Vagina (tissue), 2 donors: ENCODE results near the gene SCFD2. TPM values are rescaled to one million over a fixed set of nuclear protein-coding genes. Genes with fewer than 3 reads are reported as not detected.

ENCODE experiments used
- DNase-seq, 2 donors: peaks; one replicate each; pipeline ENCODE4 v3.0.0-alpha.2; 2017; ENCODE audit errors: extremely low spot score in 2 of 2
- H3K27ac ChIP-seq: fragments of 200-600 bp; sonication (generic); one replicate; pipeline ENCODE4 v1.5.1; 2019
- H3K27me3 ChIP-seq: fragments of 200-600 bp; sonication (generic); one replicate; pipeline ENCODE4 v1.5.1; 2019
- H3K36me3 ChIP-seq, 2 donors: fragments of 200-600 bp; sonication (generic); one replicate each; pipeline ENCODE4 v1.5.1; 2017 to 2019
- H3K4me1 ChIP-seq: fragments of 200-600 bp; sonication (generic); one replicate; pipeline ENCODE4 v1.5.1; 2019
- H3K4me3 ChIP-seq, 2 donors: fragments of 200-600 bp; sonication (generic); 1 replicate in 1 of 2; 2 replicates in 1 of 2; pipeline ENCODE4 v1.5.1; 2016 to 2019
- H3K9me3 ChIP-seq: fragments of 200-600 bp; sonication (generic); one replicate; pipeline ENCODE4 v1.5.1; 2019
- POLR2A ChIP-seq, 2 donors: fragments of 450-650 bp; IDR thresholded peaks; one replicate each; pipeline ENCODE4 v1.6.1; 2017; ENCODE audit warnings: antibody characterized with exemption in 2 of 2, mild to moderate bottlenecking in 2 of 2, moderate library complexity in 2 of 2
- POLR2AphosphoS5 ChIP-seq, 2 donors: sonication (generic); formaldehyde crosslinking; IDR thresholded peaks; one replicate each; pipeline ENCODE4 v1.9.0; 2017; ENCODE audit warnings: antibody characterized with exemption in 2 of 2, mild to moderate bottlenecking in 2 of 2, low read depth in 1 of 2; ENCODE audit not compliant: insufficient read depth in 1 of 2
- intact Hi-C: fragments of 100-400 bp; cut with DNase I; formaldehyde crosslinking; loops from one replicate; pipeline ENCODE4 v1.15.1; 2023
- total RNA-seq: library from RNA; depleted of rRNA; stranded (reverse); fragments of >200 nt; gene quantifications from one replicate; pipeline ENCODE4 v1.2.3, GENCODE V29; 2016
- TF ChIP-seq, protein P1 (sequence below), 3 experiments: fragments of 450-650 bp in 2 of 3; fragments of 200-600 bp in 1 of 3; sonication (generic) in 1 of 3; IDR thresholded peaks; one replicate each; pipeline ENCODE4 v1.5.1; 2017 to 2019; ENCODE audit warnings: antibody characterized with exemption in 3 of 3, mild to moderate bottlenecking in 2 of 3, moderate library complexity in 2 of 3

SCFD2 gene
- total RNA-seq, 1 donor from 2014 or later, result 33.1 TPM

DNA sequence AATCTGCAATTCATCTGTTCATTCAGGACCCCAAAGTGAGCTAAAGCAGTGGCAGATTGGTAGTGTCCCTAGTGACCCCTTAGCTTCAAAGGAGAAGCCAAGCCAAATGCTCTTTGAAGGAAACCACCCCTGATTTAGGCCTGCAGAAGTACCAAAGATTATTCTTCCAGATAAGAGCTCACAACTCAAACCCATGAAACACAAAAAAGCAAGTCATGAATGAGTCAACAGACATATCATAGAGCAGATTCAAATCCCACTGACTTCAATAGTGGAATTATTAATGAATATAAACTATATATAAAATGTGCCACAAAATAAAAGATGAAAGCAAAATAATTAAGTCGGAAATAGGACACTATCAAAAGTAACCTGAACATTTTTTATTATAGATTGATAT is 197.6 kb downstream of the SCFD2 start:
- no peak for TF ChIP-seq POLR2AphosphoS5 (IDR thresholded peaks at IDR 0.05; ENCODE audit: insufficient read depth in 1 of 2, low read depth in 1 of 2)
- TF ChIP-seq POLR2A (IDR thresholded peaks at IDR 0.05), result no peak
- TF ChIP-seq, protein P1, sequence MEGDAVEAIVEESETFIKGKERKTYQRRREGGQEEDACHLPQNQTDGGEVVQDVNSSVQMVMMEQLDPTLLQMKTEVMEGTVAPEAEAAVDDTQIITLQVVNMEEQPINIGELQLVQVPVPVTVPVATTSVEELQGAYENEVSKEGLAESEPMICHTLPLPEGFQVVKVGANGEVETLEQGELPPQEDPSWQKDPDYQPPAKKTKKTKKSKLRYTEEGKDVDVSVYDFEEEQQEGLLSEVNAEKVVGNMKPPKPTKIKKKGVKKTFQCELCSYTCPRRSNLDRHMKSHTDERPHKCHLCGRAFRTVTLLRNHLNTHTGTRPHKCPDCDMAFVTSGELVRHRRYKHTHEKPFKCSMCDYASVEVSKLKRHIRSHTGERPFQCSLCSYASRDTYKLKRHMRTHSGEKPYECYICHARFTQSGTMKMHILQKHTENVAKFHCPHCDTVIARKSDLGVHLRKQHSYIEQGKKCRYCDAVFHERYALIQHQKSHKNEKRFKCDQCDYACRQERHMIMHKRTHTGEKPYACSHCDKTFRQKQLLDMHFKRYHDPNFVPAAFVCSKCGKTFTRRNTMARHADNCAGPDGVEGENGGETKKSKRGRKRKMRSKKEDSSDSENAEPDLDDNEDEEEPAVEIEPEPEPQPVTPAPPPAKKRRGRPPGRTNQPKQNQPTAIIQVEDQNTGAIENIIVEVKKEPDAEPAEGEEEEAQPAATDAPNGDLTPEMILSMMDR (IDR thresholded peaks at IDR 0.05), result no peak
- H3K36me3 ChIP-seq, result no peaks in the 10 kb centered on the region
- H3K4me1 ChIP-seq, result no peaks in the 10 kb centered on the region
- H3K27me3 ChIP-seq, result no peaks in the 10 kb centered on the region
- no peak overlapping the region for H3K27ac ChIP-seq
- DNase-seq, result no peak
- H3K4me3 ChIP-seq, result no peak overlapping the region
- intact Hi-C loops, result no loop called here
- no peaks in the 10 kb centered on the region for H3K9me3 ChIP-seq

DNA sequence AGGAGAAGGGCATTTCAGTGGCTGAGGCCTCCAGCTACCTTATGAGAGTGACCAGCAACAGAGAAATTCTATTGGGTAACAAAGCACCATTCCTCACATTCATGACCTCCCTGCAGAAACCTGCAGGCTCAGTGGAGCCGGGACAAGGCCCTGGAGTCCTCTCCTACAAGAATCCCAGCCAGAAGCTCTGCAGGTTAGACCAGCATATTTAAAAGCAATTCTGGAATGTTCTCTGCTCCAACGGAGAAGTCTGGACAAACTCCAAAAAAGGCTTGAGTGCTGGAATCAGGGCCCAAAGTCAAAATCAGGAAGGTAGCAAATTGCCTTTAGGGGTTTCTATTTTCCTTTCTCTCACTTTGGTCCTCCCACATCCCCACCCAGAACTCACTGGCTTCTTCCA is 202.9 kb downstream of the SCFD2 start:
- no peaks in the 10 kb centered on the region for H3K27me3 ChIP-seq
- no peaks in the 10 kb centered on the region for H3K9me3 ChIP-seq
- TF ChIP-seq, protein P1 (IDR thresholded peaks at IDR 0.05), result no peak
- no peak for TF ChIP-seq POLR2AphosphoS5 (IDR thresholded peaks at IDR 0.05; ENCODE audit: insufficient read depth in 1 of 2, low read depth in 1 of 2)
- TF ChIP-seq POLR2A (IDR thresholded peaks at IDR 0.05), result no peak
- no peaks in the 10 kb centered on the region for H3K36me3 ChIP-seq
- H3K27ac ChIP-seq, result no peak overlapping the region
- H3K4me3 ChIP-seq, result no peak overlapping the region
- H3K4me1 ChIP-seq, result no peaks in the 10 kb centered on the region
- intact Hi-C loops, result no loop called here
- DNase-seq, result no peak

DNA sequence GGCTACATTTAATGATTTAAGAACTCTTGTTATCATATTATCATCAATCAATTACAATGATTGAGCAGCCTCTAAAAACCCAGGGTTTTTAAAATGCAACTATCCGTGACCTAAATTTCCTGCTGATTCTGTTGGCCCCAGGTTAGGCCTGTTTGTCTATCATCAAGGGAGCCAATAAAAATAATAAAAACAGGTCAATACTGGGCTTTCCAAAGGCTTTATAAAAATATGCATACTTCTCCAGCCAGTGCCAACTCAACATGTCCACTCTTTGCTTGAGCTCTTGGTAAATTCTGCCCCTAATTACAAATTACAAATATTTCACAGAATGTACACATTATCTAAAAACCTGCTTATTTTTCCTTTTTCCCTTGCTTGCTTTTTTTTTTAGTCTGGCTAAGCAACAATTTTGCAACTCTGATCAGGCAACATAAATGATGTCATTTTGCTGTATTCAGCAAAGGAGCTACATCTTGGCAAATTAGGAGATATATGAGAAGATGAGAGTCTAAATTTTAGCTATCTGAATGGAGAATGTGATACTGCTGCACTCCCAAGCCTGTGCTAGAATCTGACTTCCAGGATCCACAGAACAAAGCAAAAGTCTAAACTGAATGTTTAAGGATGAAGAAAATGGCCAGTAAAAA is 204.0 kb downstream of the SCFD2 start:
- H3K4me3 ChIP-seq, result no peak overlapping the region
- TF ChIP-seq, protein P1 (IDR thresholded peaks at IDR 0.05), result no peak
- TF ChIP-seq POLR2A (IDR thresholded peaks at IDR 0.05), result no peak
- TF ChIP-seq POLR2AphosphoS5 (IDR thresholded peaks at IDR 0.05; ENCODE audit: insufficient read depth in 1 of 2, low read depth in 1 of 2), result no peak
- no peaks in the 10 kb centered on the region for H3K27me3 ChIP-seq
- DNase-seq, result no peak
- H3K9me3 ChIP-seq, result no peaks in the 10 kb centered on the region
- H3K36me3 ChIP-seq, result no peaks in the 10 kb centered on the region
- no peaks in the 10 kb centered on the region for H3K4me1 ChIP-seq
- H3K27ac ChIP-seq, result no peak overlapping the region
- intact Hi-C loops, result no loop called here

DNA sequence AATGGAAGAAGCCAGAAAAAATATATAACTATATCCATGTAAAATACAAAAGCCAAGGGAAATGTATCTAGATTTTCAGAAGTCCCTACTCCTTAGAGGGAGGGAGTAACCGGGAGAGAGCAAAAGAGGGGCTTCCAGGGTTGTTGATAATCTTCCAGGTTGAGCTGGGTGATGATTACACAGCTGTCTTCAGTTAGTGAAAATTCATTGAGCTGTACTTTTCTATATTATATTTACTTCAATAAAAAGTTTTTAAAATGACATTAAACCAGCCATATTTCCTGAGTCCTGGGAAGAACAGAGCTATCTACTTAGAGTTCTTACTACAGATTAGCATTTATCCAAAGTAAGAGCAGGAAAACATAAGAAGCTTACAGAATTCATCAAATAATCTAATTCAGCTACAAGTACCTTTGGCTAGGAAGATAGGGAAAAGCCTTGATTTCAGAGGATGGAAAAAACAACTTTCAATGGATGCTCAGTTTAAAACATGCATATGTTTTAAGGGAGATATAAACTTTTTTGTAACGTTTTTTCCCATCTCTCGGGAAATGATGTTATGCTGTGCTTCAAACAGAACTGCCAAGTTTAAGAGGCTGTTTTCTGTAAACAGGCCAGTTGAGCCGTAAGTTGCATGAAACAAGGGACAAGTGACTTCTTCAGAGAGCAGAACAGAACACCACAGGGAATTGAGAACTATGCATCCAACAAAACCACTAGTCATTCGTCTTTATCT is 204.6 kb downstream of the SCFD2 start:
- Histone ChIP-seq H3K27ac (no peak overlapping the region), H3K4me1 (no peaks in the 10 kb centered on the region)

More for the DNA sequence above, 204.6 kb downstream of the SCFD2 start:
- no peak for DNase-seq
- no peaks in the 10 kb centered on the region for H3K36me3 ChIP-seq
- intact Hi-C loops, result no loop called here
- TF ChIP-seq POLR2AphosphoS5 (IDR thresholded peaks at IDR 0.05; ENCODE audit: insufficient read depth in 1 of 2, low read depth in 1 of 2) (no peak), POLR2A (IDR thresholded peaks at IDR 0.05) (no peak)
- TF ChIP-seq, protein P1 (IDR thresholded peaks at IDR 0.05), result no peak
- no peaks in the 10 kb centered on the region for H3K27me3 ChIP-seq
- no peak overlapping the region for H3K4me3 ChIP-seq
- H3K9me3 ChIP-seq, result no peaks in the 10 kb centered on the region
